ENCODE results near the gene ZNF91.

Gene ZNF91

GRCh38 chr19:23406721-23407120 is 11.4 kb upstream of the ZNF91 start:
- FAIRE-seq (no peak), DNase-seq (ENCODE audit: insufficient read length, low spot score) (no peak)
- TF ChIP-seq CTCF (IDR thresholded peaks at IDR 0.05; ENCODE audit: insufficient read depth, missing control alignments) = no peak

DNA sequence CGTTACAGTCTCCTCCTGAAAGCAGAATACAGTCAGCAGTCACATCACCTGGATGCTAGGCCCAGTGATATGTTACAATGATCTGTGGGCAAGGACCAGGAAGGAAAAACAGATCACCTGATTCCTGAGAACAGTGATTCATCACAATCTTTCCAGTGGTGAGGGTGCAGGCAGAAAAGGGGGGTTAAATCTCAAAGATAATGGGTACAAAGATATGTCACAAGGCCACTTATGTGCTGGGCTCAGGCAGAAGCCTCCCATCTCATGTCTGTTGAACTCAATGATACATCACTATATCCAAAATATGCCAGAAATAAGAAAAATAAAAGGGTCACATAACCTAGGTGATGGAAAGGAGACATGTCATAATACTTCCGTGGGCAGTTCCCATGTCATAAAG is 10.8 kb upstream of the ZNF91 start:
- DNase-seq (ENCODE audit: insufficient read length, low spot score) (no peak), FAIRE-seq (no peak)
- TF ChIP-seq CTCF (IDR thresholded peaks at IDR 0.05; ENCODE audit: insufficient read depth, missing control alignments) = no peak

DNA sequence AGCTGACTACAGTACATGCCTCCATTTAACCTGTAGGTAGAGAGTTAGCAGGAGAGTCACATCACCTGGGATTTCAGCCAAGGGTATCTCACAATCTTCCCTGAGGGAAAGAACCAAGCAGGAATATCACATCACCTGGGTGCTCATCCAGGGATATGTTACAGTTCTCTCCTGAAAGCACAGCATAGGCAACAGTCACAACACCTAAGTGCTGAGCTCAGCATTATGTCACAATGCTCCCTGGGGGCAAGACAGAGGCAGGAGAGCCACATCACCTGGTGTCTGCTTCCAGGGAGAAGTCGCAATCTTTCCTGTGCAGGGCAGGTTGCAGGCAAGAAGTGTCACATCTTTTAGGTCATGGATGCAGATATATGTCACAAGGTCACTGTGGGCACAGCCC is 9.4 kb upstream of the ZNF91 start:
- TF ChIP-seq CTCF (IDR thresholded peaks at IDR 0.05; ENCODE audit: insufficient read depth, missing control alignments) = no peak
- FAIRE-seq = no peak
- DNase-seq (ENCODE audit: insufficient read length, low spot score) = no peak

DNA sequence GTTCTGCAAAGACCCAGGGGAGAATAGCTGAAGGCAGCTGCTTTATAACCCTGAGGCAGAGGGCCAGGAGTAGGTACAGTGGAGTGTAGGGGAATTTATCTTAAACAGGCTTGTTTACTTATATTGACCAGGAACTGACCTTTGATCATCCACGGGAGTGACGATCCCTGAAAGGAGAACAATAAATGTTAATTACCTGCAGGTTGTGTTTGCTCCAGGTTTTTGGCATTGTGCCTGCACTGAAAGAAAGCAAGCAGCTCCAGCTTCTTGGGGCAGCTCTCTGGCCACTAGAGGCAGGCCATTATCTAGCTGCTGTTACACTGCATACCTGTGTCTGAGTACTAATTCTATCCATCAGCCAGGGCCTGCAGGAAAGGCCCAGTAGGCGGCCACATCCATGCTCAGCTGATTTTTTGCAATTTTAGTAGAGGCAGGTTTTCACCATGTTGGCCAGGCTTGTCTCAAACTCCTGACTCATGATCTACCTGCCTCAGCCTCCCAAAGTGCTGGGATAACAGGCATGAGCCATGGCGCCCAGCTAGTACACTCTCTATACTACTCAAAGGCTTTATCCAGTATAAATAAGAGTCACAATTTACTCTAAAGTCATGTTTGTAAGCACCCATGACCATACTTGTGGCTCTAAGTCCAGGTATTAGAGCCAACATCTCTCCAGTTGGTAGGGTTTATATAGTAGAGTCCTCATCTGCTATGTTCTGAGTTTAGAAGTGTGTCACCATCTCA is 8.5 kb upstream of the ZNF91 start:
- FAIRE-seq (no peak), DNase-seq (ENCODE audit: insufficient read length, low spot score) (no peak)
- TF ChIP-seq CTCF (IDR thresholded peaks at IDR 0.05; ENCODE audit: insufficient read depth, missing control alignments) = no peak

DNA sequence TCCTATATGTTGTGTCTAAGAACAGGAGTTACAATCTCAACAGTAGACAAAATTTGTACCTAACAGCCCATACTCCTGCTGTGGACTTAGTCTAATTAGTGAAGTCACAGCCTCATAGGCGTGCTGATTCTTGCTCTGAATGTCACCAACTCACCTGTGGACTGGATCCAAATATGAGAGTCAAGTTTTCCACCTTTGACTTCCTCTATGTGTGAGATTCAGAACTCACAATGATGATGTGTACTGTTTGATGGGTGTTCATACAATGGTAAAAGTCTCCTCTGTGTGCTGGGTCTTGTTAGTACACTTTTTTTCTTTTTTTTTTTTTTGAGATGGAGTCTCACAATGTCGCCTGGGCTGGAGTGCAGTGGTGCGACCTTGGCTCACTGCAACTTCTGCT is 7.8 kb upstream of the ZNF91 start:
- FAIRE-seq (no peak), DNase-seq (ENCODE audit: insufficient read length, low spot score) (no peak)
- TF ChIP-seq CTCF (IDR thresholded peaks at IDR 0.05; ENCODE audit: insufficient read depth, missing control alignments) = no peak

GRCh38 chr19:23402388-23402787 is 7.1 kb upstream of the ZNF91 start:
- TF ChIP-seq CTCF (IDR thresholded peaks at IDR 0.05; ENCODE audit: insufficient read depth, missing control alignments) = no peak
- no peak for DNase-seq (ENCODE audit: insufficient read length, low spot score)
- no peak for FAIRE-seq

DNA sequence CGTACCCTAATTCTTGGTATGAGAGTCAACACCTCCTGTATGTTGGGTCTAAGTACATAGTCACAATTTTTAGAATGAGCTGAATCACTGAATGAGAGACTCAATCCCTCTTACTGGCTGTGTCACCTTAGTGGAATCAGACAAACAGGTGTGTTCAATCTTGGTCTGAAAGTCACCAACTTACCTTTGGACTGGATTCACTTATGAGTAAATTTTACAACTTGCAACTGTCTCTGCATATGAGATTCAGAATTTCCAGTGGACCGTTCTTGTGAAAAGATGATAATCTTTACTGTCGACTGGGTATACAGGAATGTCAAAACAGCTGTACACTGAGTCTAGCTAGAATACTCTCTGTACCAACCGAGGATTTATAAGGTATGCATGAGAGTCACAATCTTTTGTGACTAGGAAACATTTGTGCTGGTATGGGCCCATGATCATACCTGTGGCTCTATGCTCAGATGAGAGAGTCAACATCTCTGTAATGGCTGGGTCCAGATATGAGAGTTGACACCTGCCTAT is 5.9 kb upstream of the ZNF91 start:
- TF ChIP-seq CTCF (IDR thresholded peaks at IDR 0.05; ENCODE audit: insufficient read depth, missing control alignments) = no peak
- FAIRE-seq = no peak
- DNase-seq (ENCODE audit: insufficient read length, low spot score) = no peak
